Hepatic stellate cell (primary cell): ENCODE measurements around the gene ZC3HAV1L.
"Not testable (repeated sequence)": the region's sequence is repeated elsewhere in the genome, so short reads cannot be mapped to it uniquely, and the experiment has no call there.

ENCODE experiments used
- DNase-seq: peaks from one replicate; pipeline ENCODE4 v3.0.0; 2011; ENCODE audit warnings: low spot score

ZC3HAV1L gene

GRCh38 chr7:139035586-139036353, at the start of gene ZC3HAV1L:
ZC3HAV1L (minus strand) TSS chr7:139036042; CDS start chr7:139036017, 25 bp downstream.
- DNase-seq, result peak; percentile 73

DNA sequence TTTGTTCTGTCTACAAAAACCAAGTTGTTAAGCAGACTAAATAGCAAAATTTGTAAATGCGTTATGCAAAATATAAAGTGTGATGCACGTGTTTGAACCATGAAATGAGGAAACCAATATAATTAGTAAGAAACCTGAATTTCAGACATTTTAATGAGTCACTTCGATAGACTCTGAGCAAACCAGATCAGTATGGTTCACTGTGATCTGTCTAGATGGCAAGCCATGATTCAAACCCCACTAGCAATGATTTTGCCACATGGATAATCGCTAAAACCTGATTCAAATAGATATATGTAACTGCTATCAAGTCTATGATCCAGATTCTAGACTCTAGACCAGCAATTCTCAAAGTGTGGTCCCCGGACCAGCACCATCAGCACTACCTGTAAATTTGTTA, 48.9 kb upstream of the ZC3HAV1L start:
- no peak for DNase-seq

DNA sequence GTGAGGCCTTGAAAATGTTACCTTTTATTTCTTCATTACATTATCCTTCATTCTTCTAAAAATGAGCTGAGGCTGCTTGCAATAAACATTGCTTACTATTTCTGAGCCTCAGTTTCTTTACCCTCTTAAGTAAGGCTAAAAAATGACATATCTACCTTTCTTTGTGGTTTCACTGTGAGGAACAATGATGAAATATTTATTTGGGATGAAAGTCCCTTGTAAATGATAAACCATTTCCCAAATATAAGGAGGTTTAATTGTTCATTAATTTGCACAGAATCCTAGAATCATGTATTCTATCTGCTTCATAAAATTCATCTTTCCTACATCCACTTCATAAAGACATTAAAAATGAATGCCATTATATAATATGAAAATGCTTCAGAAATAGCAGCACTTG, 45.7 kb upstream of the ZC3HAV1L start:
- DNase-seq, result no peak

DNA sequence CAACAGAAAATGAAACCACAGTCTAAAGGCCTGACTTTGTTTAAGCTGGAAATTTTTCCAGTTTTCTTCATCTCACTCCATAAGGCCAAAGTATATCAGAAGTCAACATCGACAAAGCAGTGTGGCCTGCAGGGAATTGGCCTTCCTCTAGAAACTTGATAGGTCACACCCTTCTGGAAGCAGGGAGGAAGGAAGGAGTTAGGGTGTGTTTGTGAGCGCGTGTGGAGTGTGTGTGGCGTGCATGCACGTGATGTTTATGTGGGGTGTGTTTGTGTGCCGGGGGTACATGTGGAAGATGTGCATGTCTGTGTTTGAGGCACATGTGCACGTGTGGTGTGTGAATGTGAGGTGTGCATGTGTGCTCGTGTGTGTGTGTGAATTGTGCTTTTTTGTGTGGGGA, 45.1 kb upstream of the ZC3HAV1L start:
- no peak for DNase-seq

DNA sequence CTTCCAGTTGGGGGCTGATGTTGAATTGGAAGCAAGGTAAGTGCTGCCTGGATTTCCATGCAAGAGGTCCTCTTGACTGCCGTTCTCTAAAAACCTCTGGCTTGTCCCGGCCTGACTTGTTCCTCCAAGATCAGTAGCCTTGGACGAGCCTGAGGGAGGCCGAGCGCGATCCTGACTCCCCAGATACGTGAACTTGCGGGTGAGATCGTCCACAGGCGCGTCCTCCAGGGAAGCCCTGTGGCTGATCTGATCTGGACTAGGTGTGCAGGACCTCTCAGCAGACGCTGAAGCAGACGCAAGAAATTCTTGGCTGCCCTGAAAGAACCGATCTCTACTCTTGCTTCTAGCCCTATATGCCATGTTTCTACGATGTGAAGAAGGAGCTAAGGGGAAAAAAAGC, 44.0 kb upstream of the ZC3HAV1L start:
- DNase-seq, result no peak

- no peak for DNase-seq
Measured at GRCh38 chr7:139078911-139079310, 43.1 kb upstream of the ZC3HAV1L start.

DNA sequence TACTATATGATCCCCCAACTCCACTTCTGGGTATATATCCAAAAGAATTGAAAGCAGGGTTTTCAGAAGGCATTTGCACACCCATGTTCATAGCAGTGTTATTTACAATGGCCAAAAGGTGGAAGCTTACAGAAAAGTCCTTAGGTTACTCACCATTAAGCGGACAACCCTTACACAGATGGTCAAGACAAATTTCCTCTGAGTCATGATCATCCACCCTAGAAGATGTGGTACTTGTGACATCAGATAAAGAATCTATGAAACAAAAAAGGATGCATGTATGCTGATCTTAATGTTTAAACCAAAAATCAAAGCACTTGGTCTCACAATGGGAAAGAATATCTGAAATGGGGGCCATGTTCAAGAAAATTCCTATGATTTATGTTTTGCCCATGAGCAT, 42.6 kb upstream of the ZC3HAV1L start:
- no peak for DNase-seq

DNA sequence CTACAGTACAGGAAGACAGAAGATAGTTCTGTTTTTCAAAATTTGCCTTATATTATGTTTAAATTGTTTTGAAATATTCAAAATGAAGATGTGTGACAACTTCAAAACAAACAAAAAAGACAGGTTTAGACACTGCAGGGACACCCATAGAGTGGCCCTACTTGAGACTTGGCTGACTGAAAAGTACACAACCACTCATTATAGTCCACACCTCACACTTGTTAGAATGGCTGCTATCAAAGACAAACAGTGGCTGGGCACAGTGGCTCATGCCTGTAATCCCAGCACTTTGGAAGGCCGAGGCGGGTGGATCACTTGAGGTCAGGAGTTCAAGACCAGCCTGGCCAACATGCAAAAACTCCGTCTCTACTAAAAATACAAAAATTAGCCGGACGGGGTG, 41.9 kb upstream of the ZC3HAV1L start:
- not testable (repeated sequence) for DNase-seq

GRCh38 chr7:139075871-139076686, 40.2 kb upstream of the ZC3HAV1L start:
- no peak for DNase-seq

- DNase-seq, result peak; percentile 72
Measured at GRCh38 chr7:139075031-139075652, 39.3 kb upstream of the ZC3HAV1L start.

DNA sequence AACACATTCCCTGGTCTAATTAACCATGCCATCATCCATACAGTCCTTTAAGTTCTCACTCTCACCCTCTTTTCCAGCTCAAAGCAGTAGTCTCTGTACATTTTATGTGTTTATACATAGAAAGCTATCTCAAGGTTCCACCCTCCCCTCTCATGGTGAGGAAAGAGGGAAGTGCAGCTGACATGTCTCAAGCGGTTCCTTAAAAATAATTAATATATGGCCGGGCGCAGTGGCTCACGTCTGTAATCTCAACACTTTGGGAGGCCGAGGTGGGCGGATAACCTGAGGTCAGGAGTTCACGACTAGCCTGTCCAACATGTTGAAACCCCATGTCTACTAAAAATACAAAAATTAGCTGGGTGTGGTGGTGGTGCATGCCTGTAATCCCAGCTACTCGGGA, 37.0 kb upstream of the ZC3HAV1L start:
- no peak for DNase-seq

GRCh38 chr7:139071680-139072079, 35.8 kb upstream of the ZC3HAV1L start:
- no peak for DNase-seq

- DNase-seq, result no peak
Measured at GRCh38 chr7:139068544-139069399, 32.9 kb upstream of the ZC3HAV1L start.

DNA sequence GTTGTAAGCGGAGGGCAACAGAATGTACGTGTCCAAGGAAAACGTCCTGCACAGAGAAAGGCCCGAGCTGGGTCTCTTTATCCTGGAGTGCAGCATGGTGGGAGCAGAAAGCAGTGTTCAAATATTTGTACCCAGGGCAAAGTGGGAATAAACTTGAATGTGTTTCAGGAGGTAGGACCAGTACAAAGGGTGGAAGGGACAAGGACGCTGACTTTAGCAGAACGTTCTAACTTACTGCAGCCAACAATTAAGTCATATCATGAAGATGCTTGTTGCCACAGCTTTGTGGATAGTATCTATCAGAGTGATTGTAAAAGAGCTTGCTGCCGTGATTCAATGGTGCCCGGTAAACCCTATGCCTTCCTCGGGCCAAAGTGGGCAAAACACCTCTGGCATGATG, 30.5 kb upstream of the ZC3HAV1L start:
- DNase-seq, result no peak

DNA sequence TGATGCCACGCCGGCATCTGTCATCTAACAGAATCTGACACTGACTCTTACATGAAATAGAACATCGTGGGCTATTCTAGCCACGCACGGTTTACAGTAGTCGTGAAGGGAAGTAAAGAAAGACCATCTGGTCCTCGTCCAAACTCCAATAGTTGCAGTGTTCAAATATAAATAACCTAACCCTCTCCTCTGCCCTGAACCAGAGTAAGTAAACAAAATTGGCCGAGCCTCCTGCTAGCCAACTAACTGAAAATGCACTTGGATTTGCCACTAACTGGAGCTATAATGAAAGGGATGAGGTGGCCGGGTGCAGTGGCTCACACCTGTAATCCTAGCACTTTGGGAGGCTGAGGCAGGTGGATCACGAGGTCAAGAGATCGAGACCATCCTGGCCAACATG, 29.5 kb upstream of the ZC3HAV1L start:
- no peak for DNase-seq

GRCh38 chr7:139061416-139061815, 25.6 kb upstream of the ZC3HAV1L start:
- no peak for DNase-seq

GRCh38 chr7:139060695-139061237, 24.9 kb upstream of the ZC3HAV1L start:
- DNase-seq, result no peak

DNA sequence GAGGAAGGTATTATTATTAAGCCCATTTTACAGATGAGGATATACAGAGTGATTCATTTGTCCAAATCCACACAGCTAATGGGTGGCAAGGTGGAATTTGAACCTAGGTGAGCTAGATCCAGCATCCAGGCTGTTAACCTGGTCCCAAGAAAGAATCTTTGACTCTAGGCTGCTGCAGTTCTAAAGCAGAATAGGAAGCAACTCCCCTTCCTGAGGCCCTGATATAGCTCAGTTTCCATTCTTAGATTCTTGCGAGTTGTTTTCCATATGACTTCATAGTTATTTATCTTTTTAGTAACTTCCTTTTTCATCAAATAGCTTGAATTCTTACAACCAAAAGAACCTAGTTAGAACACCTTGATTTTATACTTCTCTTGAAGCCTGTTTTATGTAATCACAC, 24.1 kb upstream of the ZC3HAV1L start:
- no peak for DNase-seq

GRCh38 chr7:139058943-139059342, 23.1 kb upstream of the ZC3HAV1L start:
- no peak for DNase-seq

DNA sequence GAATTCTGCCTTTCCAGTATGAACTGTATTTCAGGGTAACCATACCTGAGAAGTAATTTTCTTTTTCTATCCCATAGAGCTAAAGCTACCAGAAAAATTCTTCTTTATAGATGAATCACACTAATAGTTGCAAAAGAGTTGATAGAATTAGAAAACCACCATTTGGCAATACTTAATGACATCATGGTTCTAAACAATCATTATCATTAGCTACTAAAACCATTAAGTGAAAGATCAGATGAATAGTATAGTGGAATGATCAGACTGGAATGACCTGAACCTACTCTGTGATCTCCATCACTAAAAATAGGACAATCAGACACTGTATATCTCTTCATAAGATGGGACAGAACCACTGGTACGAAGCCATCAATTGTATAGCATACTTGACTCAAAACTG, 19.8 kb upstream of the ZC3HAV1L start:
- no peak for DNase-seq

GRCh38 chr7:139054656-139055055, 18.8 kb upstream of the ZC3HAV1L start:
- DNase-seq, result not testable (repeated sequence)

DNA sequence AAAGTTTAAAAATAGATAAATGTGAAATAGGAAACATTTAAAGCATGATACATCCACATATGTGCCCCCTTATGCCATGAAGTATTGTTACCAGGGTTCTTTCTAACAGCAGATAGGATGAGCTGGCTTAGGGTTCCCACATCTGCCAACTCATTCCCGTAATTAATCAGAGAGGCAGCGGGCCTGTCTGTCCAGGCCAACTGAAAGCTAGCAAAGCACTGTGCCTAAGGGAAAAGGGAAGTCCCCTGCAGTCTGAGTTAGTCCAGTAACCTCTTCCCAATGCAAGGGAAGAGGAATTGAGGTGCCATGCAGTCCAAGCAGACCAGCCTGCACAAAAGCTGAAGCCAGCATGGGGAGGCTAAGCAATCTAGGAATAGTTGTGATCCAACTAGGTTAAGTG, 18.3 kb upstream of the ZC3HAV1L start:
- no peak for DNase-seq
